ENCODE data around the gene GSK3A. TPM values are rescaled to one million over a fixed set of nuclear protein-coding genes. Genes with fewer than 3 reads are reported as not detected.

The GSK3A gene
- total RNA-seq (31.2 and 32.2 TPM in 2 replicates), polyA plus RNA-seq (36.6 and 38.8 TPM in 2 replicates)

- no peaks in the 10 kb centered on the region for H3K9me2 ChIP-seq (replicated peaks; ENCODE audit: insufficient read depth)
- H3K36me3 ChIP-seq (replicated peaks; ENCODE audit: insufficient read depth, low read depth) = no peaks in the 10 kb centered on the region
- no peaks in the 10 kb centered on the region for H4K20me1 ChIP-seq (ENCODE audit: insufficient read depth, poor library complexity, severe bottlenecking)
- H3K4me2 ChIP-seq = peak within 1 kb of the TSS; percentile 93
- WGBS (ENCODE audit: low lambda C conversion rate, missing lambda C conversion rate) = under 1% methylated on average over 73 of the region's 76 CpGs
- TF ChIP-seq EZH2phosphoT487 (IDR thresholded peaks at IDR 0.05; ENCODE audit: low read depth, severe bottlenecking, unreplicated experiment) (no peak), EZH2 (IDR thresholded peaks at IDR 0.05; ENCODE audit: borderline replicate concordance) (no peak), CTCF (IDR thresholded peaks at IDR 0.05; ENCODE audit: poor library complexity) (no peak)
- peaks cover 12% of the 10 kb centered on the region for H3K4me1 ChIP-seq (ENCODE audit: insufficient read depth)
- H3K4me3 ChIP-seq = peak within 1 kb of the TSS; percentile 82
- peak within 1 kb of the TSS; percentile 89 for H3K27ac ChIP-seq
- no peaks in the 10 kb centered on the region for H3K27me3 ChIP-seq
- peak within 1 kb of the TSS; percentile 43 for H2AFZ ChIP-seq
- H3K9me3 ChIP-seq (ENCODE audit: low read depth) = no peaks in the 10 kb centered on the region
- peak; percentile 99 for DNase-seq (ENCODE audit: low spot score)
- H3K79me2 ChIP-seq = peaks cover 42% of the 10 kb centered on the region
Measured at GRCh38 chr19:42242512-42243409, at the start of gene GSK3A. Gene GSK3A, minus strand, starts transcription at chr19:42242602. Its CDS starts 137 bp downstream, at chr19:42242465.

GRCh38 chr19:42291435-42291810 lies 49.0 kb upstream of the GSK3A start:
- no peaks in the 10 kb centered on the region for H3K9me3 ChIP-seq (ENCODE audit: low read depth)
- TF ChIP-seq EZH2phosphoT487 (IDR thresholded peaks at IDR 0.05; ENCODE audit: low read depth, severe bottlenecking, unreplicated experiment) (no peak), CTCF (IDR thresholded peaks at IDR 0.05; ENCODE audit: poor library complexity) (no peak), EZH2 (IDR thresholded peaks at IDR 0.05; ENCODE audit: borderline replicate concordance) (no peak)
- no peak overlapping the region for H3K4me3 ChIP-seq
- DNase-seq (ENCODE audit: low spot score) = no peak
- no peak overlapping the region for H2AFZ ChIP-seq
- no peaks in the 10 kb centered on the region for H3K36me3 ChIP-seq (replicated peaks; ENCODE audit: insufficient read depth, low read depth)
- H3K9me2 ChIP-seq (replicated peaks; ENCODE audit: insufficient read depth) = no peaks in the 10 kb centered on the region
- H3K27me3 ChIP-seq = no peaks in the 10 kb centered on the region
- H3K4me1 ChIP-seq (ENCODE audit: insufficient read depth) = no peaks in the 10 kb centered on the region
- 77% methylated on average over 9 of the region's 9 CpGs for WGBS (ENCODE audit: low lambda C conversion rate, missing lambda C conversion rate)
- no peak overlapping the region for H3K4me2 ChIP-seq
- H3K27ac ChIP-seq = peak overlapping the region; percentile 2
- peaks cover 27% of the 10 kb centered on the region for H4K20me1 ChIP-seq (ENCODE audit: insufficient read depth, poor library complexity, severe bottlenecking)
- H3K79me2 ChIP-seq = peaks cover 16% of the 10 kb centered on the region

- Histone ChIP-seq H3K36me3 (replicated peaks; ENCODE audit: insufficient read depth, low read depth) (no peaks in the 10 kb centered on the region), H2AFZ (no peak overlapping the region), H3K9me3 (ENCODE audit: low read depth) (no peaks in the 10 kb centered on the region), H3K27me3 (no peaks in the 10 kb centered on the region), H3K4me1 (ENCODE audit: insufficient read depth) (peaks cover 5% of the 10 kb centered on the region), H3K4me3 (no peak overlapping the region), H3K9me2 (replicated peaks; ENCODE audit: insufficient read depth) (no peaks in the 10 kb centered on the region), H3K27ac (no peak overlapping the region), H3K79me2 (peaks cover 22% of the 10 kb centered on the region), H4K20me1 (ENCODE audit: insufficient read depth, poor library complexity, severe bottlenecking) (peaks cover 34% of the 10 kb centered on the region), H3K4me2 (no peak overlapping the region)
- TF ChIP-seq EZH2 (IDR thresholded peaks at IDR 0.05; ENCODE audit: borderline replicate concordance) = no peak
- TF ChIP-seq CTCF (IDR thresholded peaks at IDR 0.05; ENCODE audit: poor library complexity) = peak; percentile 41
- no peak for TF ChIP-seq EZH2phosphoT487 (IDR thresholded peaks at IDR 0.05; ENCODE audit: low read depth, severe bottlenecking, unreplicated experiment)
- DNase-seq (ENCODE audit: low spot score) = no peak
- WGBS (ENCODE audit: low lambda C conversion rate, missing lambda C conversion rate) = 90% methylated on average over 21 of the region's 31 CpGs
Measured at GRCh38 chr19:42290523-42291434, 48.4 kb upstream of the GSK3A start.
